HepG2 (cell line): Measurements from ENCODE around the gene POLR3GL. TPM values are rescaled to one million over a fixed set of nuclear protein-coding genes. Genes with fewer than 3 reads are reported as not detected.
A peak's percentile ranks its signal among the peaks of the same experiment; 100 is the strongest.

Source experiments
- CENPX ChIP-seq: sonication (generic); formaldehyde crosslinking; IDR thresholded peaks from 2 replicates; pipeline ENCODE4 v1.9.0; 2021; ENCODE audit warnings: mild to moderate bottlenecking, missing genetic modification reagents, moderate library complexity
- GATAD1 ChIP-seq: IDR thresholded peaks from 2 replicates; pipeline ENCODE4 v1.6.1; 2016; ENCODE audit warnings: missing genetic modification reagents, missing compliant biosample characterization
- KAT7 ChIP-seq: IDR thresholded peaks from 2 replicates; pipeline ENCODE4 v1.6.1; 2018; ENCODE audit warnings: borderline replicate concordance, missing compliant biosample characterization
- MXD4 ChIP-seq: IDR thresholded peaks from 2 replicates; pipeline ENCODE4 v1.6.1; 2016; ENCODE audit warnings: mild to moderate bottlenecking, missing biosample characterization, missing genetic modification reagents
- PHF21A ChIP-seq: sonication (generic); formaldehyde crosslinking; IDR thresholded peaks from 2 replicates; pipeline ENCODE4 v1.5.0; 2020; ENCODE audit warnings: mild to moderate bottlenecking, missing genetic modification reagents
- SAFB2 ChIP-seq: sonication (generic); formaldehyde crosslinking; IDR thresholded peaks from 2 replicates; pipeline ENCODE4 v1.5.1; 2020; ENCODE audit warnings: missing genetic modification reagents, low read depth, mild to moderate bottlenecking, borderline replicate concordance
- SATB2 ChIP-seq: sonication (generic); formaldehyde crosslinking; IDR thresholded peaks from 2 replicates; pipeline ENCODE4 v1.5.0; 2020; ENCODE audit warnings: missing genetic modification reagents
- STAG1 ChIP-seq: sonication (generic); formaldehyde crosslinking; IDR thresholded peaks from 2 replicates; pipeline ENCODE4 v1.4.0; 2020; ENCODE audit warnings: missing genetic modification reagents
- TBL1XR1 ChIP-seq: fragments of 150-350 bp; IDR thresholded peaks from 2 replicates; pipeline ENCODE4 v1.6.1; 2014; ENCODE audit warnings: borderline replicate concordance, low read length; ENCODE audit not compliant: partially characterized antibody
- TEF ChIP-seq: sonication (generic); formaldehyde crosslinking; IDR thresholded peaks from 2 replicates; pipeline ENCODE4 v1.5.0; 2020; ENCODE audit warnings: missing genetic modification reagents
- ZFP37 ChIP-seq: sonication (generic); formaldehyde crosslinking; IDR thresholded peaks from 2 replicates; pipeline ENCODE4 v1.4.0; 2020; ENCODE audit warnings: missing genetic modification reagents, borderline replicate concordance
- ZKSCAN1 ChIP-seq: fragments of 150-350 bp; IDR thresholded peaks from 2 replicates; pipeline ENCODE4 v1.6.1; 2014; ENCODE audit warnings: low read length
- ZNF318 ChIP-seq: sonication (generic); formaldehyde crosslinking; IDR thresholded peaks from 2 replicates; pipeline ENCODE4 v1.4.0; 2020; ENCODE audit warnings: mild to moderate bottlenecking, missing genetic modification reagents
- ZNF776 ChIP-seq: sonication (generic); formaldehyde crosslinking; IDR thresholded peaks from 2 replicates; pipeline ENCODE4 v1.4.0; 2020; ENCODE audit warnings: mild to moderate bottlenecking, missing genetic modification reagents
- ZZZ3 ChIP-seq: sonication (generic); formaldehyde crosslinking; IDR thresholded peaks from 2 replicates; pipeline ENCODE4 v1.4.0; 2020; ENCODE audit warnings: missing genetic modification reagents, mild to moderate bottlenecking, borderline replicate concordance
- polyA plus RNA-seq, 8 experiments: library from polyadenylated mRNA; depleted of rRNA in 3 of 8; stranded (reverse) in 7 of 8; unstranded in 1 of 8; fragments of >200 nt; fragmentation: Illumina TruSeq in 4 of 8; extraction: Trizol in 4 of 8; gene quantifications; 2 replicates each; pipeline versions ENCODE4 v1.2.1 to v1.2.3, GENCODE V29; 2011 to 2016; ENCODE audit warnings: low read depth in 4 of 8, missing spikeins in 1 of 8, mixed read lengths in 1 of 8; ENCODE audit not compliant: insufficient read depth in 1 of 8
- total RNA-seq, 5 experiments: library from RNA; depleted of rRNA; stranded (reverse); fragments of >200 nt; fragmentation: Illumina TruSeq; extraction: Trizol; gene quantifications; 2 replicates each; pipeline ENCODE4 v1.2.3, GENCODE V29; 2016; ENCODE audit warnings: low read depth in 1 of 5
- TF ChIP-seq, protein P1 (sequence below): sonication (generic); formaldehyde crosslinking; IDR thresholded peaks from 2 replicates; pipeline ENCODE4 v1.4.0; 2020; ENCODE audit warnings: missing genetic modification reagents, borderline replicate concordance

POLR3GL gene
- total and polyA plus RNA-seq, 2 of the 13 experiments (the other 11 are each of a cell fraction or from before 2014, with no cell fraction given): 11.5 to 12.4 TPM

- TF ChIP-seq ZNF318 (CRISPR knock-in tag): no peak
- TF ChIP-seq ZZZ3 (CRISPR knock-in tag): peak; percentile 12; the same call in 1 of the 2 replicates
- TF ChIP-seq, protein P1, sequence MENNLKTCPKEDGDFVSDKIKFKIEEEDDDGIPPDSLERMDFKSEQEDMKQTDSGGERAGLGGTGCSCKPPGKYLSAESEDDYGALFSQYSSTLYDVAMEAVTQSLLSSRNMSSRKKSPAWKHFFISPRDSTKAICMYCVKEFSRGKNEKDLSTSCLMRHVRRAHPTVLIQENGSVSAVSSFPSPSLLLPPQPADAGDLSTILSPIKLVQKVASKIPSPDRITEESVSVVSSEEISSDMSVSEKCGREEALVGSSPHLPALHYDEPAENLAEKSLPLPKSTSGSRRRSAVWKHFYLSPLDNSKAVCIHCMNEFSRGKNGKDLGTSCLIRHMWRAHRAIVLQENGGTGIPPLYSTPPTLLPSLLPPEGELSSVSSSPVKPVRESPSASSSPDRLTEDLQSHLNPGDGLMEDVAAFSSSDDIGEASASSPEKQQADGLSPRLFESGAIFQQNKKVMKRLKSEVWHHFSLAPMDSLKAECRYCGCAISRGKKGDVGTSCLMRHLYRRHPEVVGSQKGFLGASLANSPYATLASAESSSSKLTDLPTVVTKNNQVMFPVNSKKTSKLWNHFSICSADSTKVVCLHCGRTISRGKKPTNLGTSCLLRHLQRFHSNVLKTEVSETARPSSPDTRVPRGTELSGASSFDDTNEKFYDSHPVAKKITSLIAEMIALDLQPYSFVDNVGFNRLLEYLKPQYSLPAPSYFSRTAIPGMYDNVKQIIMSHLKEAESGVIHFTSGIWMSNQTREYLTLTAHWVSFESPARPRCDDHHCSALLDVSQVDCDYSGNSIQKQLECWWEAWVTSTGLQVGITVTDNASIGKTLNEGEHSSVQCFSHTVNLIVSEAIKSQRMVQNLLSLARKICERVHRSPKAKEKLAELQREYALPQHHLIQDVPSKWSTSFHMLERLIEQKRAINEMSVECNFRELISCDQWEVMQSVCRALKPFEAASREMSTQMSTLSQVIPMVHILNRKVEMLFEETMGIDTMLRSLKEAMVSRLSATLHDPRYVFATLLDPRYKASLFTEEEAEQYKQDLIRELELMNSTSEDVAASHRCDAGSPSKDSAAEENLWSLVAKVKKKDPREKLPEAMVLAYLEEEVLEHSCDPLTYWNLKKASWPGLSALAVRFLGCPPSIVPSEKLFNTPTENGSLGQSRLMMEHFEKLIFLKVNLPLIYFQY: no peak
- no peak for TF ChIP-seq SATB2 (CRISPR knock-in tag)
- no peak for TF ChIP-seq TBL1XR1
- TF ChIP-seq TEF (CRISPR knock-in tag): 0 out of 2 replicates have a peak, but pooled peaks have one; percentile 13
- 0 out of 2 replicates have a peak, but pooled peaks have one; percentile 60 for TF ChIP-seq SAFB2
- no peak for TF ChIP-seq ZFP37 (CRISPR knock-in tag)
- peak; percentile 44; the same call in 1 of the 2 replicates for TF ChIP-seq KAT7 (CRISPR knock-in tag)
- no peak for TF ChIP-seq CENPX (CRISPR knock-in tag)
- TF ChIP-seq PHF21A (CRISPR knock-in tag): peak; percentile 50; the same call in 1 of the 2 replicates
- TF ChIP-seq ZKSCAN1: no peak
- TF ChIP-seq STAG1: no peak
- TF ChIP-seq ZNF776 (CRISPR knock-in tag): peak; percentile 29; the same call in 1 of the 2 replicates
- TF ChIP-seq MXD4 (CRISPR knock-in tag): no peak
- peak; percentile 87 for TF ChIP-seq GATAD1
Observed at GRCh38 chr1:145918144-145918991, 46.1 kb upstream of the POLR3GL start, which contains the start of gene PEX11B (continued).
